HG03097 (cell line): ENCODE data around the gene CCDC88A.
"Not testable (repeated sequence)": the region's sequence is repeated elsewhere in the genome, so short reads cannot be mapped to it uniquely, and the experiment has no call there.

Experiments used
- ATAC-seq: cut with Tn5 transposase; IDR thresholded peaks from one replicate; pipeline ENCODE4 v1.9.1; 2021; ENCODE audit not compliant: unreplicated experiment, low FRiP score

CCDC88A gene

GRCh38 chr2:55419679-55420438, at the start of gene CCDC88A:
TSS of gene CCDC88A (minus strand) at chr2:55419856. CDS start at chr2:55419079, 777 bp downstream.
- ATAC-seq: peak; percentile 78

GRCh38 chr2:55461679-55462078, 42.0 kb upstream of the CCDC88A start:
- ATAC-seq: no peak

- no peak for ATAC-seq
Measured at GRCh38 chr2:55460562-55460961, 40.9 kb upstream of the CCDC88A start.

- no peak for ATAC-seq
Measured at GRCh38 chr2:55459714-55460274, 40.1 kb upstream of the CCDC88A start.

- ATAC-seq: no peak
Measured at GRCh38 chr2:55459279-55459678, 39.6 kb upstream of the CCDC88A start.

GRCh38 chr2:55454121-55454520, 34.5 kb upstream of the CCDC88A start:
- no peak for ATAC-seq

GRCh38 chr2:55452879-55453278, 33.2 kb upstream of the CCDC88A start:
- no peak for ATAC-seq

- no peak for ATAC-seq
Measured at GRCh38 chr2:55451699-55452098, 32.0 kb upstream of the CCDC88A start.

- ATAC-seq: not testable (repeated sequence)
Measured at GRCh38 chr2:55450014-55450413, 30.4 kb upstream of the CCDC88A start.

GRCh38 chr2:55442045-55442760, 22.5 kb upstream of the CCDC88A start:
- not testable (repeated sequence) for ATAC-seq

GRCh38 chr2:55441280-55441892, 21.7 kb upstream of the CCDC88A start:
- ATAC-seq: no peak

GRCh38 chr2:55439101-55439397, 19.4 kb upstream of the CCDC88A start:
- no peak for ATAC-seq

GRCh38 chr2:55438391-55439100, 18.9 kb upstream of the CCDC88A start:
- no peak for ATAC-seq

- no peak for ATAC-seq
Measured at GRCh38 chr2:55437515-55438390, 18.1 kb upstream of the CCDC88A start.

- ATAC-seq: no peak
Measured at GRCh38 chr2:55431982-55432627, 12.4 kb upstream of the CCDC88A start.

- ATAC-seq: no peak
Measured at GRCh38 chr2:55430211-55430975, 10.7 kb upstream of the CCDC88A start.

GRCh38 chr2:55428258-55428657, 8.6 kb upstream of the CCDC88A start:
- no peak for ATAC-seq

GRCh38 chr2:55425431-55425831, 5.8 kb upstream of the CCDC88A start:
- no peak for ATAC-seq
